PFSK-1 (cell line): ENCODE measurements around the gene RIN3.

Experiments
- POLR2AphosphoS5 ChIP-seq: IDR thresholded peaks from 2 replicates; pipeline ENCODE4 v1.6.1; 2012; ENCODE audit warnings: low read depth, mild to moderate bottlenecking, control low read depth, low read length, moderate library complexity
- SIN3A ChIP-seq: IDR thresholded peaks from 2 replicates; pipeline ENCODE4 v1.6.1; 2012; ENCODE audit warnings: mild to moderate bottlenecking, low read length, moderate library complexity, borderline replicate concordance; ENCODE audit not compliant: insufficient read depth
- TAF1 ChIP-seq: IDR thresholded peaks from 2 replicates; pipeline ENCODE4 v1.6.1; 2012; ENCODE audit warnings: low read length, control low read depth, borderline replicate concordance; ENCODE audit not compliant: insufficient read depth

- TF ChIP-seq TAF1 (no peak), SIN3A (no peak), POLR2AphosphoS5 (no peak)
Observed at GRCh38 chr14:92520102-92521057, 6.8 kb downstream of the RIN3 start.
